RCC 7860 (cell line): ENCODE results near the gene SMIM7.

ENCODE experiments used
- DNase-seq: peaks from one replicate; pipeline ENCODE4 v3.0.0-alpha.2; 2015; ENCODE audit warnings: low spot score
- FAIRE-seq: peaks from 2 replicates; lab custom pipeline; 2012; peaks lifted over from hg19 to GRCh38; lab: Jason Lieb, UNC

SMIM7 gene

DNA sequence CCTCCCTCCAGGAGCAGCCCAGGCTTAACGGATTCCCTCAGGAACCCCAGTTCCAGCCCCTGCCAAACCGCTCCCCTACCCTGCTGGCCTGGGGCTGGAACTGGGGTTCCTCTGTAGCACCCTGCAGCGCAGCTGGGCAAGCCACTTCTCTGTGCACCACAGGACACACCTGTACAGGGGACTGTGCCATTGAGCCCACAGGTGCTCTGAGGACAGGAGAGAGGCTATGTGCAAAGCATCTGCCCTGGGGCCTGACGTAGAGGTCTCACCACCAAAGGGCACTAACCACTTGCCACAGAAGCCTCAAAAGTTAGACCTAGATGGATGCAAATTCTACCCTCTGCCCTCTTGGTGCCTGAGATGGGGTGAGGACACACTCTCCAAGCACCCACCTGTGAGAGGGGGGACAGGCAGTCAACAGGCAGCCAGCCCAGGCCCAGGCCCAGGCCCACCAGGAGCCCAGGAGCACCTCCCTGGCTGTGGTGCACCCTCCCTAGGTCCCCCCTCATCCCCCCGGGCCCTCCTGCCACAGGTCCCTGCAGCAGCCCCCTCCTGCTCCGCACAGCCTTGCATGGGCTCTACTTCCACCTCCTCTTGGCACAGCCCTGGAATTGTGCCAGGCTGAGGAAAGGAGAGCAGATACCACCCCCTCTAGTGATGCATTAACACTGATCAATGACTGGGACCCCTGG lies 60.1 kb downstream of the SMIM7 start:
- no peak for FAIRE-seq
- no peak for DNase-seq

DNA sequence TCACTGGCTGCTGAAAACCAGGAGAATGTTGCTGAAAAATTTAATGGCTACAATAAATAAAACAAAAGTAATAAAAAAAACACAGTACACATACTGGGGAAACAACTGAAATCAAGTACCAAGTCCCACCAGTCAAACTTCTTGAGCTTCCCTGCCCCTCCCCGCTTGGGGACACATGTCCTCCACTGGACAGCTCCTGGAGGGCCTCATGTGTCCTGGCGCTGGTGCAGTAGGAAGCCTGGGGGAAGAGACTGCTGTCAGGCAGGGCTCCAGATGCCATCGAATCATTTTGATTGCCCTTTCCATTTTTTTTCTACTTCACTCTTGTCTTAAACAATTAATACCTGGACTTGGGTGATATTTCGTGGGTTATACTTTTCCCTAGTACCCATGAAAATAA lies 61.1 kb downstream of the SMIM7 start:
- FAIRE-seq (no peak), DNase-seq (no peak)

DNA sequence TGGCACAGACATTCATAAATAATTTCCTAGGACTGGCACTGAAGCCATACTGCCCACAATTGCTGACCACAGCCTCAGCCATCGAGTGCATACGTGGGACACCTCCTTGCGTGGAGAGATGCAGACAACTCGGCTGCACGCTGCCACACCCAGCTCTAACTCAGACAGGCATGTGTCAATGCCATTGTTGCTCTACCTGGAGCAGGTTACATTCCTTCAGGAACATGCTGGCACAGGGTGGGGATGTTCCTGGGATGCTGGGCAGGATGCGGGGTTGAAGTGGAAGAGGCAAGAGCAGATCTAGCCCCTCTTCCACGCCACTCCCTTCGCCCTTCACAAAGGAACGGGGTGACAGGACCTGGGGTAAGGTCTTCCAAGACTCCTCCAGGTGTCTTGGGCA lies 63.5 kb downstream of the SMIM7 start:
- FAIRE-seq: no peak
- DNase-seq: no peak
